ENCODE measurements around the gene PPARGC1A. TPM values are rescaled to one million over a fixed set of nuclear protein-coding genes. Genes with fewer than 3 reads are reported as not detected.

The PPARGC1A gene
- total and polyA plus RNA-seq, 11 donors: 25.4 to 103 (median 83.3) TPM

- H3K4me1 ChIP-seq: peaks cover 0 to 22% (median 6%) of the 10 kb centered on the region in 12 donors
- H3K36me3 ChIP-seq: no peaks in the 10 kb centered on the region
- no peak overlapping the region for H3K4me3 ChIP-seq
- H3K9me3 ChIP-seq: no peaks in the 10 kb centered on the region
- peak overlapping the region; percentile 2 to 76 (median 60) for H3K27ac ChIP-seq
- WGBS, 4 donors: 24 to 39% (median 29%) methylated on average over 7 of the region's 7 CpGs
- ATAC-seq: peak; percentile 30 to 82 (median 77)
- no peaks in the 10 kb centered on the region for H3K27me3 ChIP-seq
- TF ChIP-seq POLR2A (IDR thresholded peaks at IDR 0.05): no peak
- TF ChIP-seq, protein P1, sequence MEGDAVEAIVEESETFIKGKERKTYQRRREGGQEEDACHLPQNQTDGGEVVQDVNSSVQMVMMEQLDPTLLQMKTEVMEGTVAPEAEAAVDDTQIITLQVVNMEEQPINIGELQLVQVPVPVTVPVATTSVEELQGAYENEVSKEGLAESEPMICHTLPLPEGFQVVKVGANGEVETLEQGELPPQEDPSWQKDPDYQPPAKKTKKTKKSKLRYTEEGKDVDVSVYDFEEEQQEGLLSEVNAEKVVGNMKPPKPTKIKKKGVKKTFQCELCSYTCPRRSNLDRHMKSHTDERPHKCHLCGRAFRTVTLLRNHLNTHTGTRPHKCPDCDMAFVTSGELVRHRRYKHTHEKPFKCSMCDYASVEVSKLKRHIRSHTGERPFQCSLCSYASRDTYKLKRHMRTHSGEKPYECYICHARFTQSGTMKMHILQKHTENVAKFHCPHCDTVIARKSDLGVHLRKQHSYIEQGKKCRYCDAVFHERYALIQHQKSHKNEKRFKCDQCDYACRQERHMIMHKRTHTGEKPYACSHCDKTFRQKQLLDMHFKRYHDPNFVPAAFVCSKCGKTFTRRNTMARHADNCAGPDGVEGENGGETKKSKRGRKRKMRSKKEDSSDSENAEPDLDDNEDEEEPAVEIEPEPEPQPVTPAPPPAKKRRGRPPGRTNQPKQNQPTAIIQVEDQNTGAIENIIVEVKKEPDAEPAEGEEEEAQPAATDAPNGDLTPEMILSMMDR (IDR thresholded peaks at IDR 0.05): no peak
- intact Hi-C loops (cut with DNase I): no loop called here
- peak in 3 of 5 donors; percentile 21 to 37 (median 26) for DNase-seq
Observed at GRCh38 chr4:23903859-23904438, 14.1 kb upstream of the PPARGC1A start.

DNA sequence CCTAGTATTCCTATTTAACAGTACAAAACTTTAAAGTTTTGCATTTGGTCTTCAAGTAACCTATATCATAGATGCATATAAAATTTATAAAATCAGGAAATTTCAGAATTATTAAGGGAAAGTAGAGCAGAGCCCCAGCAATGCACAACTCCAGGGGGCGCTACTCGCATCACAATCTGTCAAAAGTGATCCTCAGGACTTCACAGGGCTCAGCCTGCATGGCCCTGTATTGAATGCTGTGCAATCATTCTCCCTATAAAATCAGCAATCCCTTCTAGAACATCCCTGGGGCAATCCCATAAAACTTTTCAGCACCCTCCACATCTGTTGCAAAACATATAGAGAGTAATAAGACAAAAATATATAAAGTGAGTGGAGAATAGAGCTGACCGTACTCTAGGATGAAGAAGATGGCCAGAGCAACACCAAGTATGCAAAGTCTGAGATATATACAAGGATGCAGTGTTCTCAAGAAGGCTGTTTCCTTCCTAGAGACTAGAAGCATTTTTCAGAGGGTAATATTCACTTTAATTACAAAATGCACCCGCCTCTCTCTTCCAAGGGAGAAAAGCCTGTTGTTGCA, 12.5 kb upstream of the PPARGC1A start:
- ATAC-seq: no peak

GRCh38 chr4:23900636-23901035, 10.8 kb upstream of the PPARGC1A start:
- H3K27me3 ChIP-seq: no peaks in the 10 kb centered on the region
- intact Hi-C loops (cut with DNase I): no loop called here
- ATAC-seq (no peak), DNase-seq (no peak)
- TF ChIP-seq POLR2A (IDR thresholded peaks at IDR 0.05): no peak
- TF ChIP-seq, protein P1 (IDR thresholded peaks at IDR 0.05): no peak
- no peaks in the 10 kb centered on the region for H3K36me3 ChIP-seq
- H3K4me1 ChIP-seq: peaks cover 0 to 22% (median 6%) of the 10 kb centered on the region in 12 donors
- H3K27ac ChIP-seq: no peak overlapping the region
- 86 to 91% (median 90%) methylated on average over 6 of the region's 6 CpGs for WGBS, 4 donors
- H3K9me3 ChIP-seq: no peaks in the 10 kb centered on the region
- H3K4me3 ChIP-seq: no peak overlapping the region

More for the DNA sequence above, 12.5 kb upstream of the PPARGC1A start:
- no peak for TF ChIP-seq POLR2A (IDR thresholded peaks at IDR 0.05)
- TF ChIP-seq, protein P1 (IDR thresholded peaks at IDR 0.05): no peak
- H3K4me1 ChIP-seq: peaks cover 0 to 22% (median 6%) of the 10 kb centered on the region in 12 donors
- no peaks in the 10 kb centered on the region for H3K9me3 ChIP-seq
- no peak overlapping the region for H3K4me3 ChIP-seq
- no peak for DNase-seq
- WGBS, 4 donors: 80 to 88% (median 87%) methylated on average over 4 of the region's 4 CpGs
- H3K36me3 ChIP-seq: no peaks in the 10 kb centered on the region
- intact Hi-C loops (cut with DNase I): no loop called here
- H3K27me3 ChIP-seq: no peaks in the 10 kb centered on the region
- H3K27ac ChIP-seq: no peak overlapping the region

GRCh38 chr4:23899565-23899964, 9.7 kb upstream of the PPARGC1A start:
- no peak overlapping the region for H3K27ac ChIP-seq
- no peaks in the 10 kb centered on the region for H3K36me3 ChIP-seq
- intact Hi-C loops (cut with DNase I): loop anchor here in 1 of 10 donors (10.0 kb wide), 1 partner anchor 345 kb away; no protein-coding TSS in a partner anchor
- H3K4me3 ChIP-seq: no peak overlapping the region
- peaks cover 0 to 15% (median 3%) of the 10 kb centered on the region in 12 donors for H3K4me1 ChIP-seq
- WGBS, 4 donors: 86 to 94% (median 87%) methylated on average over 4 of the region's 4 CpGs
- H3K27me3 ChIP-seq: no peaks in the 10 kb centered on the region
- TF ChIP-seq, protein P1 (IDR thresholded peaks at IDR 0.05): no peak
- no peak for TF ChIP-seq POLR2A (IDR thresholded peaks at IDR 0.05)
- DNase-seq: no peak
- no peaks in the 10 kb centered on the region for H3K9me3 ChIP-seq
- ATAC-seq: no peak

Measured in heart left ventricle (tissue), 16 donors.